NCI-H226 (cell line): ENCODE data around the gene TIMM23.
"Not testable (repeated sequence)": the region's sequence is repeated elsewhere in the genome, so short reads cannot be mapped to it uniquely, and the experiment has no call there.

Experiments
- DNase-seq: peaks from one replicate; pipeline ENCODE4 v3.0.0-alpha.2; 2015

The TIMM23 gene

GRCh38 chr10:46025406-46025805, 53.1 kb downstream of the TIMM23 start:
- DNase-seq: no peak

- no peak for DNase-seq
These were observed 53.8 kb downstream of the TIMM23 start for GRCh38 chr10:46026106-46026505.

- DNase-seq: peak; percentile 46
These were observed 56.5 kb downstream of the TIMM23 start for GRCh38 chr10:46028584-46029460.

- DNase-seq: no peak
These were observed 57.3 kb downstream of the TIMM23 start for GRCh38 chr10:46029461-46030030.

- DNase-seq: peak; percentile 93
These were observed 58.0 kb downstream of the TIMM23 start, which contains the start of gene NCOA4 for GRCh38 chr10:46030091-46030937. TSS of gene NCOA4 (minus strand) at chr10:46030623. CDS start at chr10:46016680, 13,943 bp downstream.

GRCh38 chr10:46031648-46032532, 59.6 kb downstream of the TIMM23 start:
- no peak for DNase-seq

GRCh38 chr10:46033602-46034011, 61.3 kb downstream of the TIMM23 start:
- DNase-seq: peak; percentile 80

- peak; percentile 19 for DNase-seq
These were observed 63.9 kb downstream of the TIMM23 start for GRCh38 chr10:46035923-46036849.

- DNase-seq: no peak
These were observed 65.0 kb downstream of the TIMM23 start for GRCh38 chr10:46037107-46037825.

GRCh38 chr10:46040004-46040403, 67.7 kb downstream of the TIMM23 start:
- no peak for DNase-seq

GRCh38 chr10:46042527-46042926, 70.2 kb downstream of the TIMM23 start:
- DNase-seq: no peak

- DNase-seq: no peak
These were observed 74.0 kb downstream of the TIMM23 start, which contains the start of gene MSMB for GRCh38 chr10:46046261-46046660. TSS of gene MSMB (minus strand) at chr10:46046269. CDS start at chr10:46046237, 32 bp downstream.

- no peak for DNase-seq
These were observed 75.9 kb downstream of the TIMM23 start for GRCh38 chr10:46048152-46048551.

- not testable (repeated sequence) for DNase-seq
These were observed 77.2 kb downstream of the TIMM23 start for GRCh38 chr10:46049497-46049831.

- DNase-seq: no peak
These were observed 78.8 kb downstream of the TIMM23 start for GRCh38 chr10:46050941-46051623.

- DNase-seq: no peak
These were observed 79.9 kb downstream of the TIMM23 start for GRCh38 chr10:46052057-46052790.

GRCh38 chr10:46052791-46053375, 80.6 kb downstream of the TIMM23 start:
- DNase-seq: no peak
